Urothelium cell line (cell line): ENCODE measurements around the gene PARD3B.
"Not testable (repeated sequence)": the region's sequence is repeated elsewhere in the genome, so short reads cannot be mapped to it uniquely, and the experiment has no call there.

Experiments
- DNase-seq: peaks from one replicate; pipeline ENCODE4 v3.0.0; 2011; ENCODE audit warnings: low spot score, mixed read lengths
- FAIRE-seq: peaks from 2 replicates; lab custom pipeline; 2011; peaks lifted over from hg19 to GRCh38; lab: Jason Lieb, UNC

PARD3B gene

DNA sequence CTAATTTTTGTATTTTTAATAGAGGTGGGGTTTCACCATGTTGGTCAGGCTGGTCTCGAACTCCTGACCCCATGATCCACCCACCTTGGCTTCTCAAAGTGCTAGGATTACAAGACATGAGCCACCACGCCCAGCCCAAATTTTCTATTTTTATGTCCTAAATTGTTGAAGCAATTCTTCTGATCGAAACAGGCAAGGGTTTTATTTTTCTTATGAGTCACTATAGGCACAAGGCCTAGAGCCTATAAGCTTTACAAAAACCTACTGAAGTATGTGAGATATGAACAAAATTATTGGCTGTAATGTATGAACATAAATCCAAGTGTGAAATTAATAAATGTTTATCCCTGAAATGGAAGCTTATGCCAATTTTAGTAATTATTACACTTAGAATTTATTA lies 672.8 kb downstream of the PARD3B start:
- DNase-seq (no peak), FAIRE-seq (no peak)

DNA sequence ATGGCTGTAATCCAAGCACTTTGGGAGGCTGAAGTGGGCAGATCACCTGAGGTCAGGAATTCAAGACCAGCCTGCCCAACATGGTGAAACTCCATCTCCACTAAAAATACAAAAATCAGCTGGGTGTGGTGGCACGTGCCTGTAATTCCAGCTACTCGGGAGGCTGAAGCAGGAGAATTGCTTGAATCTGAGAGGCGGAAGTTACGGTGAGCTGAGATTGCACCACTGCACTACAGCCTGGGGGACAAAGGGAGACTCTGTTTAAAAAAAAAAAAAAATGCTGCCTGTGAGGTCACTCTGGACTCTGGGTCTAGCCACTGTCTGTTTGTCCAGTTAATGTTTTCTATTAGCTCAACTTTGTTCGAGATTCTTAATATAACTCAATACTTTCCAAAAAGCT lies 673.5 kb downstream of the PARD3B start:
- not testable (repeated sequence) for DNase-seq, FAIRE-seq

DNA sequence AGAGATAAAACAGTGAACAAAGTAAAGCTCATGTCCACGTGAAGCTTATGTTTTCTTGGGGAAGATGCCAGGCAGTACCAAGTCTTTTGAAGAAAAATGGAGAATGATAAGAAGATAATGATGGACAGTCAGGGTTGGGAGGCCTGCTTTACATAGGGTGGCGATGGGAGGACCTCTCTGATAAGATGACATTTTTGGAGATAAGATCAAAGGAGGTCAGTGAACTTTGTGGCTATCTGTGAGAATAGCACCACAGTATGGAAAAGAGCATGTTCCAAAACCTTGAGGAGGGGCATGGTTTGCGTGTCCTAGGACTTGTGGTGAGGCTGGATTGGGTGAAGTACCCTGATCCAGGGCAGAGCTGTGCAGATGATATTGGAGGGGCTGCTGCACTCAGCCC lies 675.3 kb downstream of the PARD3B start:
- DNase-seq (no peak), FAIRE-seq (no peak)

DNA sequence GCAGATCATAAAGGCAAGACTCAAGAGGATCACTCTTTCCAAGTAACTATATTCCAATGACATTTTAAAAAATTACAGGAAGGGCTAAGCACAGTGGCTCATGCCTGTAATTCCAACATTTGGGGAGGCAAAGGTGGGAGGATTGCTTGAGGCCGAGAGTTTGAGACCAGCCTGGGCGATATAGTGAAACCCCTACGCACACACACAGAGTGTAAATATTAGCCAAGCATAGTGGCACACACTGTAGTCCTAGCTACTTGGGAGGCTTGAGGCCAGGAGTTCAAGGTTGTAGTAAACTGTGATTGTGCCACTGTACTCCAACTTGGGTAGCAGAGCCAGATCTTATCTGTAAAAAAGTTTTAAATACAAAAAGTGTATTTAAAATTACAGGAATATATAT lies 686.8 kb downstream of the PARD3B start:
- FAIRE-seq, result no peak

DNA sequence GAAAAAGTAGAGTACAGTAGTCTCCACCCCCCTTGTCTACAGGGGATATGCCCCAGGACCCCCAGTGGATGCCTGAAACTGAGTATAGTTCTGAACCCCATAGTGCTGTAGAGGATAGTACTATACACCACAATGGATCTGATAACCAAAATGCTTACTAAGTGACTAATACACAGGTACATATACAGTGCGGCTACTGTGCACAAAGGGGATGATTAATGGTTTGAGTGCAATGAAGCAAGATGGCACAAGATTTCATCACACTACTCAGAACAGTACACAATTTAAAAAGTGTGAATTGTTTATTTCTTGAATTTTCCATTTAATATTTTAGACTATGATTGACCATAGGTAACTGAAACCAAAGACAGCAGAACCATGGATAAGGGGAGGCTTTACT lies 690.2 kb downstream of the PARD3B start:
- DNase-seq, result peak; percentile 9
- FAIRE-seq, result no peak

More for the DNA sequence above, 686.8 kb downstream of the PARD3B start:
- DNase-seq, result no peak

DNA sequence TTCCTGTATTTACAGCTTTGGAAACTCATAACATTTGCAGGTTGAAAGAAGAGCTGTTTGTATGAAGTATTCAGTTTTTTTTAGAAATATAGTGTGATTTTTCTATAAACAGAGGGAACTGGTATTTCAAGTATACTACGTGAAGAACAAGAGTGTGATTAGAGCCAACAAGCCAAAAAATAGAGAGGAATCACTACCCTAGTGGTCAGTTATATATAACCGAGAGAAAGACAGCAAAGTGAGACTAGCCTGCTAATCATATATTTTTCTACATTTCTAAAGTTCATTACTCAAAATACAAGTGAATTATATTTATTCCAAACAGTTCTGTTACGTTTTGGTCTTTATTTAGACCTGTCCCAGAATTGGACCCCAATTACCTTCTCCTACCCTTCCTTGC lies 692.2 kb downstream of the PARD3B start:
- FAIRE-seq (no peak), DNase-seq (no peak)

DNA sequence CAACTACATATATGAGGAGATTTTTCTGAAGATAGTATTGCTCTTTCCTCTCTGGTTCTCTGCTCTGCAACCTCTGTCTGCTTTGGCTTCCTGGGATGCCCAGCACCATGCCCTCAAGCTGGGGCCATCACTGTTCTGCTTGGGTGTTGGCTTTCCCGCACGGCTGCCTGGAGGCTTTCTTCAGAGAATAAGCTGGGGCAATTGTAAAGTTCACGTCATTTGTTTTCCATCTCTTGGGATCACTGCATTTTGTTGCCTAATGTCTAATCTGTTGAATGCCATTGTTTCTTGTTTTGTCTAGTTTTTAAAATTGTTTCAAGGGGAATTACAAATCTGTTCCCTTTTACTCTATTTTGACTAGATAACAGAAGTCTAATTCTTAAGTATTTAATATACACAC lies 699.7 kb downstream of the PARD3B start:
- FAIRE-seq (no peak), DNase-seq (no peak)

DNA sequence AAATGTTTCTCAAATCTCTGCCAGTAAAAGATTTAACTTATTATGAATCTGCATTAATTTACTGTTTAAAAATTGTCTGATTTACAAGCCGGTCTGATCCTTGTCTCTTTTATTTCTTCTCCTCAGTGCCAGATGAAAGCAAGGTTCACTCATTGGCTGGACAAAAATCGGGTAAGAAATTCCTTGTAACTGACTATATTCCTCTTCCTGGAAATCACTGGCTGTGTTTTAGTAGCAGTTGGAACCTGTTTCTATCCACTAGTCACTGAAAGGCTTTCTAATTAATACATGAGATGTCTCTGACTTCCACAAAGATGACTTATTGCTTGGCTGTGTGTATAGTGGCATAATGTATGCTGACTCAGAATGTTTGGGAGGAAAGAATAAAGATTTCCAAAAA lies 700.4 kb downstream of the PARD3B start:
- no peak for FAIRE-seq
- DNase-seq, result no peak

DNA sequence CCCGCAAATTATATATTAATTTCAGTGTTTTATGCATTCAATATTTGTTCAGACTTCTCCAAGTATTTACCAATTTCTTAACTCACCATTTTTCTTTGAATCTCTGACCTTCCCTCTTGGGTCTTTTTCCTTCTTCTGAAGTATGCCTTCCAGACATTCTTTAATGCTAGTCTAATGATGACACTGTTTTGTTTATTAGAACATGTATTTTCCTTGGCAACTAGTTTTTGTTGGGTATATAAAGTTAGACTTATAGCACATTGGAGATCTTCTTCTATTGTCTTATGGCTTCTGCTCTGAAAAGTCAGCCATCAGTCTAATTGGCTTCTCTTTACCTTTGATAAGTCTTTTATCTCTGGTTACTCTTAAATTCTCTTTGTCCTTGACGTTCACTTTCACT lies 713.8 kb downstream of the PARD3B start:
- FAIRE-seq, result no peak
- DNase-seq, result no peak

DNA sequence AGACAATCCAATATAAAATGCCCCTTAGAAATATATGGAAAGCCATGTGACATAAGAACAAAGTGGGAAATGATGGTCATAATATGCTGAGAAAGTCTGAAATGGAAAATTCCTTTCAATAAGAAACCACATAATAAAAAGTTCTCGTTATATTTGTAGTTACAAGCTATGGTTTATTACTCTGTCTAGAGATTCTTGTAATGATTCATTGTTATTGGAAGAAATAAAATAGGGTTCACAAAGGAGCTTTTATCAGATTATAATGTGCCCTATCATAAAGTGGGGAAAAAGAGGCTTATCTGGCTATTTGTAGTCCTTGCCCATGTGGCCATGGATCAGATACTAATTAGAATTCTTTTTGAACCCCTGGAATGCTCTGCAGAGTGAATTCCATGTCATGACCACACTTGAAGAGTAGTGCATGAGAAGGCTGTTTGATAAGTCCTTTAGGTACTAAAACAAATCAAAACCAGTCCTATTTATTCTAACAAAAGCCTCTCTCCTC lies 716.3 kb downstream of the PARD3B start:
- FAIRE-seq (no peak), DNase-seq (no peak)

DNA sequence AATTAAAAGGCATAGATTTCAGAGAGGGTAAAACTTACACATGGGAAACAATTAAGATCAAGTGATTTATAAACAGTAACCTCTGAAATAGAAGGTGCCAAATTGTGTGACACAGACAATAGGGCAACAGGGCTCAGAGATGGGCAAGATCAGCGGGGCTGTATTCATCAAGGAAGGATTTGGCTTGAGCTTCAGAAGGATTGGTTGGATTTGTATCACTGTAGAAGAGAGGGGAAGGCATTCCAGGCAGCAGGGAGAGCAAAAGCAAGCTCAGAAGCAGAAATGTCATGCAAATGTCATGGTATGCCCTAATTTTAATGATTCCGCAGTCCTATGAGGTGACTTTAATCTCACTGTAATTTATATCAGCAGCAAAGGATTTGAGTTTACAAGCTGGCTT lies 722.0 kb downstream of the PARD3B start:
- no peak for DNase-seq
- no peak for FAIRE-seq

DNA sequence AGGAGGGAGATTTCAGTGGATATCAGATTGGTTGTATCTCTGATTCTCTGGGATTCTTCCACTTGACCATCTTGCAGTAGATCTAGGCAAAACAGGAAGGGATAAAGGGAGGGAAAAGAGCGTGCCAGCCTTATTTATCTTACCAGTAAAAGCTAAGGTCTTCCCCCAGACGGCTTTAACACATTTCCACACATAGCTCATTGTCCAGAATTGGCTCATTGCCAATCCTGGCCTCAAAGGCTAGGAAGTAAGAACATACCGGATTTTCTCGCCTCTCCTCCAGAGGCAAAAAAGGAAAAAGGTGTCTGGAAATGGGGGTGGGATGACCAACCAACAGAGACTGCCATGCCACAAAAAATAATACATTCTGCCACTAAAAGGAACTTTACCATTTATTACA lies 725.4 kb downstream of the PARD3B start:
- peak; percentile 12 for DNase-seq
- FAIRE-seq, result no peak

DNA sequence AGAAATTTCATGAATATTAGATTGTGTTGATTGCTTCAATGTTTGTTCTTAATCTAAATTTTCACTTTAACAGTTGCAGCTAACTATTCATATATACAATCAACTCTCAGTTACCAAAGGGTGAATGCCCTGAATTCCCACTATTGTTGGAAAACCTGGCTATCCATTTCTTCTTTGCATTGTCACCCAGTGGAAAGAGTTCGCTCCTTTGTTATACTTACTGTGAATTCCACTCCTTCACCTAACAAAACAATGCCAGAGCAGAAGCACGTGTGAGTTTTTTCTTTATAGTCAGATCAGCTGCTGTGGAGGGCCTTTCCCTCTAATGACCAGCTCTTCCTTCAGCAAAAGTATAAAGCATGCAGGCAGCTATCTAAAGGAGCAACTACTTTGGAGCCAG lies 727.9 kb downstream of the PARD3B start:
- FAIRE-seq (no peak), DNase-seq (no peak)

DNA sequence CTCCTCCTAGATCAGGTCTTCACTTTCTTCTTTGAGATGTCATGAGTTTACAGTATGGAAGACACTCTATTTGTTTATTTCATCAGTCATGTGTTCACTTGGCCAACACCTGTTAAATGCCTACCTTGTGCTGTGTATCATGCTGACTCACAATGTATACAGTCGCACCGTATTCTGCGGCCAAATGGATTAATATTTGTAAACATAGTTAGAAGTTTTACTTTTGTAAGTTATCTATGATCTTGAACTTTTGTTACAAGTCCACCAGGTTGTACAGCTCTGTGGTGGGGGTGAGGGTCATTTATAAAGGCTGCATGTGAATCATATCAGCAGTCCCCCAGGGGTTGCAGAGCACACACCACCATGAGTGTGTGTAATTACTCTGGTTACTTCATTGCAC lies 728.4 kb downstream of the PARD3B start:
- DNase-seq (no peak), FAIRE-seq (no peak)

DNA sequence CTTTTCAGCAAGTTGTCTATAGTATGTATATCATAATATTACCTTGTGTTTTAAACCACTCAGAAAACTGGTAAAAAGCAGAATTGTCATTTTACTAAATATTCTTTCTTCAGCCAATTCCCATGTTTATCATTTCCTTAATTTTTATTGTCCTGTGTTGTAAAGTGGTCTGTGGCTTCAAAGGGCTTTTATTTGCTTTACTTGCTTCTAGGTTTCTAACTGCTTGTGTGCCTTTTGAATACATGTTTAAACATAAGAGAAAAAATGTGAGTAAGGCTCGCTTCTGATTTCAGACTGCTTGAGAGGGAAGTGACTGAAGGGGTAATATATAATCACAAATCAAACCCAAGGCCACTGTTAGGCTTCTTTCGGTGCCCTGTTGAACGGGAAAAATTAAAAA lies 729.5 kb downstream of the PARD3B start:
- FAIRE-seq (no peak), DNase-seq (no peak)

DNA sequence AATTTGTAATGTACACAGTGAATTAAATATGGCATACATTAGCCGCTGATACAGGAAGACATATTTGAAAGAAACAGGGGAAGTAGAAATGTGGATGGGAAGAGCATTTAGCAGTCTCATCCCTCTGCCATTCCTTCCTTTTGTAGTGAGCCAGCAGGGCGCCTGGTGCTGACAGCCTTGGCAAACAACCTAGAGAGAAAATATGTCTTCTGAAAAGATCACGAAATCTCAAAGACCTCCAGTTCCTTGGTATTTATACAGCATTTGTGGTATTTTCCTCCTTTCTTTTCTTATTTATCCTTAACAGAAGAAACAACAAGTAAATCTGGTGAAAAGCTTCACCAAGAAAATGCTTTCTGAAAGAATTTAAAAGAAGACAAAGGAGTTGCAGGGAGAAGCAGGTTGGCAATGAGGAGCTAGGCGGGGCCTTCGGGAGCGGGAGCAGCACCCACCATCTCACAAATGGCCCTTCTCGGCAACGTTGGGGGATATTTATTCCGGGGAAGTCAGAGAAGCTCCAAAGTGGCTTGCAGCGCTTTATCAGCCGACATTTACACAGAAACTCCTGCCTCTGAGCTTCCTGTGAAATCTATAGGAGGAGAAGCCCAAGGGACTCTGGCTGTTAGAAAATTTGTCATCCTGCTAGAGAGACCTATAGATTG lies 731.0 kb downstream of the PARD3B start:
- FAIRE-seq, result no peak
- DNase-seq, result no peak

DNA sequence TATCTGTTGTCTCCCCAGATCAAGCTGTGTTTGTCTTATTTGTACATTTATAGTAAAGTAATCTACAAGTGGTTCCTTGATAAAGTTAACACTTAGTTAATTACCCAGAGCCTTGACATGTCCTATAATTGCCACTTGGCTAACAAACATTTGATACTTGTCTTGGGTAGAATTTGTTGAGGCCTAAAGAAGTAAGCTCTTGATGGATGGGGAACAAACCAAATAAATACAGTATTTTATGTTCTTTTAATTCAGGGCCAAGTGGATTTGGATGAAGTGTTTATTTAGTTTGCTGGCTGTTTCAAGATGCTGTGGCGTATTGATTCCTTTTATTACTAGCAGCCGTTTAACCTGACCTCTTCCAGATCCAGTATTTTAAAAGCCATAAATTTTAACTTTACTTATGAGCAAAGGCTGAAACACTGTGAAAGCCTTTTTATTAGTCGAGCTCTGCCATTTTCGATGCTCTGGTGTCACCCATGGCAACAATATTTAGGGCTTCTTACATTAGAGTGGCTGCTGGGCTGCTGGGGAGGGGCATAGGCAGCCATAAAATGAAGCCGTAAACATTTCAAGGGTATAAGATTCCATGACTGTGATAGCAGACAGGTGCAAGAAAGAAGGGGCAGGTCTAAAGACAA lies 735.4 kb downstream of the PARD3B start:
- DNase-seq, result no peak
- no peak for FAIRE-seq

DNA sequence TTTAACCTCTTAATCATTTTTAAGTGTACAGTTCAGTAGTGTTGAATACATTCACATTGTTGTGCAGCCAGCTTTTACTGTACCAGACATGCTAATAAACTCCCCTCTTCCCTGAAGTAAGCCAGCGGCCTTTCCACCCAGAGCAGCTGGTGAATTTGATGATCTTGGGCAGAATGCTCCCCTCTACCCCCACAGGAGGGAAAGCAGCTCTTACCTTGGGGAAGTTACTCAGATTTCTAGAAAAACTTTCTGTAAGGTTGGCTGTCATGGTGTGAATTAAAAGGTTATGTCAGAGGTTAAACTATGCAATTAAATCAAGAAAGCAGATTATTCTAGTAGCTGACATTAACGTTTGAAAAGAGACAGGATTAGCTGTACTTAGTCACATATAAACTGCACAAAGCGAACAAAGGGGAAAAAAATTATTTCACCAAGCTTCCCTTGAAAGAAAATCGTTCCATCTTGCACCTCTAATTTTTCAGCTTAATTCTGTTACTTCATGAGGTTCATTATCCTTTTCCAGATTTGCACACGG lies 738.5 kb downstream of the PARD3B start:
- FAIRE-seq, result no peak
- DNase-seq, result no peak

DNA sequence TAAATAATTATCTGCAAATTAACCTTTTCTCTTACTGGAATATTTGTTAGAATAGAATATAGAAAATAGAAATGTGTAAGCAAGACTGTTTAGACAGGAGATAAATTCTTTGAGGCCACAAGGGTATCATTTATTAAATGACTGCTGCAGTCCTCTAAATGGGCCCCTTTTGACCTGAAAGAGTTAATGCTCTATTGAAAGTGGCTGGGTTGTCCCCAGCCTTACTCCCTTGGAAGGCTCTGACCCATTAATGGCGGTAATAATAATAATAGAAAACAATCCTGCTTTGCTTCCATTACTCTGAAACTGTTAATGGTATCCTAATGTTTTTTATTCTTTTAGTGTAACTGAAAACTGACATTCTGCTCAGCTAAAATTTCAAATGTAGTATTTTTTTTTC lies 739.1 kb downstream of the PARD3B start:
- FAIRE-seq, result no peak
- DNase-seq, result no peak

DNA sequence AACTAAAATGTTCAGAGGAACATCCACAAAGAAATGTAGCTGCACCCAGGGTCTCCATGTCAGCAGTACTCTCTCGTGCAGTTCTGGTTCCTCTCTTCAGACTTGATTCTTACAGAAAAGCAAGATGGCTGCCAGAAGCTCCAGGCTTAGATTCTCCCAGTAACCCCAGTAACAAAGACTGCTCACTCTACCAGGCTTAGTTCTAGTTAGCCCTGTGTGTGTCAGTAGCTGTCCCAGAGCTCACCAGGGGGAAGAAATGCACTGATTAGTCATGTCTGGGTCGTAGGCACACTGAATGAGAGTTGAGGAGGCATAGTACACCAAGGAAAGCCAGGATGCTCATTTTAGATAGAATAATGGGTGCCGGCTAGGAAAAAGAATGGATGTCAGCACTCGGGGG lies 742.0 kb downstream of the PARD3B start:
- FAIRE-seq (no peak), DNase-seq (no peak)

DNA sequence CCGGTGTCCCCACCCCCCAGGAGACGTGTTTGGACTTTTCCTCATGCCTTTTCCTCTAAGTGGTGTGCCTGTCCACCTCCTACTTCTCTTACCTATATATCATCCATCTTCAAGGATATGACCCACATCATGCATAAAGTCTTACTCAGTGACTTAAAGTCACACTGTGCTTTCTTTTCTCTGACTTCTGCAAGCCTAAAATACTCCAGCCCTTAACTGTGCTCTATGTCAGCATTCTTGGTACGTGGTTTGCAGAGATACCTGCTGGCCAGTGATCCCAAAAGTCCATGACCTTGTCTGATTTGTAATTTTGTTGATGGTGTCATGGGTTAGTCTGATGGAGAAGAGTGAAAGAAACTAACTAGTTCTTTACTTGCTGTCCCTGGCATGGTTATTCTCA lies 743.4 kb downstream of the PARD3B start:
- no peak for DNase-seq
- FAIRE-seq, result no peak

DNA sequence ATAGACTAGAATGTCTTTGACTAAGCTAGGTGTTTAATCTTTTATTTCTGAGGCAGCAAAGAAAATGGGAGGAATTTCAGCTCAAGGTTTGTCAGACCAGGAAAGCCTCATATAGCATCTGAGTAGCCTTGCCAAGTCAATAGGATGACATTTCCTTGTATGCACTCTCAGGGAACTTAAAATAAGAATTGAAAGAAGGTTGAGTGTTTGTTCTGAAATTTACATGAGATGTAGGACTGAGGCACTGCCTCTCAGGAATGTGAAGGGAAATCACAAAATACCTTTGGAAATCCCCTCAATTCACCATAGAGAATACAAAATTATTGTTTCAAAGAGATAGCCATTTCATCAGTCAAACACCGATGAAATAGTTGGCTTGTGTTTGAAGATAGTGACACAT lies 745.0 kb downstream of the PARD3B start:
- DNase-seq (no peak), FAIRE-seq (no peak)
